Mesodermal cell (in vitro differentiated cells): ENCODE data around the gene RPRD1A.

Source experiments
- H3K27ac ChIP-seq: 2 replicates; pipeline ENCODE4 v1.7.0; 2013; ENCODE audit warnings: mild to moderate bottlenecking, low read depth, low read length, moderate library complexity; ENCODE audit not compliant: severe bottlenecking
- H3K36me3 ChIP-seq: 2 replicates; pipeline ENCODE4 v1.7.1; 2013; ENCODE audit warnings: mild to moderate bottlenecking, low read length, moderate library complexity; ENCODE audit not compliant: control insufficient read depth, insufficient read depth
- H3K4me1 ChIP-seq: one replicate; pipeline ENCODE4 v1.7.1; 2013; ENCODE audit warnings: mild to moderate bottlenecking, low read length; ENCODE audit not compliant: insufficient read depth, control insufficient read depth, poor library complexity, severe bottlenecking
- H3K4me3 ChIP-seq: 2 replicates; pipeline ENCODE4 v1.7.0; 2013; ENCODE audit warnings: low read length, control low read depth, mild to moderate bottlenecking; ENCODE audit not compliant: insufficient read depth, poor library complexity, severe bottlenecking; ENCODE audit errors: extremely low read depth
- H3K9me3 ChIP-seq: 2 replicates; pipeline ENCODE4 v1.7.1; 2013; ENCODE audit warnings: mild to moderate bottlenecking, low read length, moderate library complexity; ENCODE audit not compliant: control insufficient read depth
- WGBS, 2 experiments: methylation state at CpG; one replicate each; pipeline ENCODE4 v1.1.5; 2013; ENCODE audit warnings: missing lambda C conversion rate in 2 of 2; ENCODE audit not compliant: insufficient coverage in 2 of 2; 5-methylcytosine and 5-hydroxymethylcytosine counted together

Gene RPRD1A

DNA sequence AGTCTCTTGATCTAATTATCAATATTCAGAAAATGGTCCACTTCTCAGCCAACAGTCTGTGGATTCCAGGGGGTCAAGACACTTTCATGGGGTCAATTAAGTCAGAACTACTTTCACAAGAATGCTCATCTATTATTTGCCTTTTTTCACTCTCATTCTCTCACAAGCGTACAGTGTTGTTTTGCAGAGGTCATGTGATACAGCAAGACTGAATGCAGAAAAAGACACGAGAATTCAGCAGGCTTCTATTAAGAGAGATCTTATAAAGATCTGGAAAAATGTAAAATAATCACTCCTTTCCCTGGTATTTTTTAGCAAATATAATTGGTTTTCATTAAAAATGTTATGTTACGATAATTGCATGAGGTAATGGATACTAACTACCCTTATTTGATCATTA is 8.7 kb downstream of the RPRD1A start:
- no CpG with 5 or more reads among the region's 3 CpGs for WGBS, 2 experiments

DNA sequence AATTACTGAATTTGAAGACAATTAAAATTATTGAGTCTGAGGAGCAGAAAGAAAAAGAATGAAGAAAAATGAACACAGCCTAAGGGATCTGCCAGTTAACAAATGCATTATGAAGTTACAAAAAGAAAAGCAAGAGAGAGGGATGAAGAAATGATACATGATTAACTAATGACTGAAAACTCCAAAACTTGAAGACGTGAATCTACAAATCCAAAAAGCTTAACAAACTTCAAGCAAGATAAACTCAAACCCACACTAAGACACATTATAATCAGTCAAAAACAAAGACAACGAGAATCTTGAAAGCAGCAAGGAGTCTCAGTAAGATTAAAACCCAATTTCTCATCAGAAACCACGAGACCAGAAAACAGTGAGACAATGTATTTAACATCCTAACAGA is 15.6 kb downstream of the RPRD1A start:
- Histone ChIP-seq H3K36me3 (peaks cover 19% of the 10 kb centered on the region), H3K27ac (no peak overlapping the region), H3K4me3 (no peak overlapping the region), H3K9me3 (no peaks in the 10 kb centered on the region), H3K4me1 (no peaks in the 10 kb centered on the region)
- 85 to 100% methylated on average over 2 of the region's 3 CpGs for WGBS, 2 experiments

More for the DNA sequence above, 8.7 kb downstream of the RPRD1A start:
- H3K4me1 ChIP-seq, result no peaks in the 10 kb centered on the region
- H3K9me3 ChIP-seq, result no peaks in the 10 kb centered on the region
- no peak overlapping the region for H3K27ac ChIP-seq
- no peak overlapping the region for H3K4me3 ChIP-seq
- H3K36me3 ChIP-seq, result peaks cover 19% of the 10 kb centered on the region

DNA sequence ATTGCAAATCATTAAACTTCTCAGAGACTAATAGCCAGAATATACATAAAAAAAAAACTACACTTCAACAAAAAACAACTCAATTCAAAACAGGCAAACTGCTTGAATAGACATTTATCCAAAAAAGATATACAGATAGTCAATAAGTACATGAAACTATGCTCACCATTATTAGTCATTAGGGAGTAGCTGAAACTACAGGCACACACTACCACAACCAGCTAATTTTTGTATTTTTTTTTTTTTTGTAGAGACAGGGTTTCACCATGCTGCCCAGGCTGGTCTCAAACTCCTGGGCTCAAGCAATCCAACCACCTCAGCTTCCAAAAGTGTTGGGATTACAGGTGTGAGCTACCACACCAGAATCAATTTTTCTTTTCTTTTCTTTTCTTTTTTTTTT is 16.9 kb downstream of the RPRD1A start:
- Histone ChIP-seq H3K9me3 (no peaks in the 10 kb centered on the region), H3K36me3 (peaks cover 19% of the 10 kb centered on the region), H3K4me1 (no peaks in the 10 kb centered on the region), H3K27ac (no peak overlapping the region), H3K4me3 (no peak overlapping the region)

DNA sequence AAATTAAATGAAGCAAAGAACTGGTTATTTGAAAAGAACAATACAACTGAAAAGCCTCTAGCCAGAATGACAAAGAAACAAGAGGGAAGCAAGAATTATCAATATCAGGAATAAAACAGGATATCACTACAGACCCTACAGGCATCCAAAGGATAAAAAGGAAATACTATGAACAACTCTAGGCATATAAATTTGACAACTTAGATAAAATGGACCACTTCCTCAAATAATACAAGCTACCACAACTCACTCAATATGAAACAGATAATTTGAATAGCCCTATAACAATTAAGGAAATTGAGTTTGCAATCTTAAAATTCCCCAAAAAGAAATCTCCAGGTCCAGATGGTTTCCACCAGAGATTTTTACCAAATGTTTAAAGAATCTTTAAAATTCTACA is 19.8 kb downstream of the RPRD1A start:
- H3K27ac ChIP-seq, result no peak overlapping the region
- H3K4me1 ChIP-seq, result no peaks in the 10 kb centered on the region
- no peaks in the 10 kb centered on the region for H3K36me3 ChIP-seq
- H3K9me3 ChIP-seq, result no peaks in the 10 kb centered on the region
- no peak overlapping the region for H3K4me3 ChIP-seq

DNA sequence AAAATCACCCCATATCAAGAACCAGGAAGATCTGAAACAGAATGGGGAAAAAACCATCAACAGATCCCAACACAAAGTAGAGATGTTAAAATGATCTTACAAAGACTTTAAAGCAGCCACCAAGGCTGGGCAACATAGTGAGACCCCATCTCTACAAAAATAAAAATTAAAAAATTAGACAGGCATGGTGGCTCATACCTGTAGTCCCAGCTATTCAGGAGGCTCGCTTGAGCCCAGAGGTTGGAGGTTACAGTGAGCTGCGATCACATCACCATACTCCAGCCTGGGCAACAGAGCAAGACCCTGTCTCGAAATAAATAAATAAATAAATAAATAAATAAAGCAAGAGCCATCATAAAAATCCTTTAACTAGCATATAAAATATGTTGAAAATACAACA is 20.5 kb downstream of the RPRD1A start:
- no peak overlapping the region for H3K27ac ChIP-seq
- H3K36me3 ChIP-seq, result no peaks in the 10 kb centered on the region
- no peaks in the 10 kb centered on the region for H3K4me1 ChIP-seq
- 100% methylated on average over 1 of the region's 3 CpGs; no CpG with 5 or more reads in 1 of the 2 experiments for WGBS, 2 experiments
- no peak overlapping the region for H3K4me3 ChIP-seq
- H3K9me3 ChIP-seq, result no peaks in the 10 kb centered on the region

DNA sequence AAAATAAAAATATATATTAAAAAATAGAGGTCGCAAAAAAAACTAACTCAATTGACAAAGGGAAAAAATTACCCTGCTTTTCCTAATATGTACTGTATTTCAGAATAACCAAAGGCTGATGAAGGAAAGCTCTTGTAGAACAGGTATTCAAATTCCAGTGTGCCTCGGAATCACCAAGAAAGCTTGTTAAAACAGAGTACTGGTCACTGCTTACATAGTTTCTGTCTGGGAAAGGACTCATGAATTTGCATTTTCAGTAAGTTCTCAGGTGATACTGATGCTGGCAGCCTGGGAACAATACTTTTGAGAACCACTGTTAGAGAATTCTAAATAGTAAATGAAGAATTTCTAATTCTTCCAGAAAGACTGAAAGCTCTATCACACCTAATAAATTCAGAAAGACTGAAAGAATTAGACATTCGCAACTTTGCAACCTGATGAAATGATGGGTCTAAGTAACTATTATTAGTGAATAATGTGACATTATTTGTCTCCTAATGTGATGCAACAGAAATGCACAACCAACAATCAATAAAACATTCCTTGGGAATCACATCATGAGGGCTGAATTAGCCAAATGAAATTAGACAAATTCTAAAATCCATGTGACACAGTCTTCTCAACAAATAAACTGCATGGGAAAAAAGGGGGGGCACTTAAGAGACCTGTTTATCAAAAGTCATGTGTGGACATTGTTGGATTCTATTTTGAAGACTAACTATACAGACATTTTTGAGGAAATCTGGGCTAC is 21.9 kb downstream of the RPRD1A start:
- H3K4me1 ChIP-seq, result no peaks in the 10 kb centered on the region
- H3K27ac ChIP-seq, result no peak overlapping the region
- 31 to 40% methylated on average over 1 of the region's 3 CpGs for WGBS, 2 experiments
- no peaks in the 10 kb centered on the region for H3K9me3 ChIP-seq
- no peak overlapping the region for H3K4me3 ChIP-seq
- no peaks in the 10 kb centered on the region for H3K36me3 ChIP-seq

DNA sequence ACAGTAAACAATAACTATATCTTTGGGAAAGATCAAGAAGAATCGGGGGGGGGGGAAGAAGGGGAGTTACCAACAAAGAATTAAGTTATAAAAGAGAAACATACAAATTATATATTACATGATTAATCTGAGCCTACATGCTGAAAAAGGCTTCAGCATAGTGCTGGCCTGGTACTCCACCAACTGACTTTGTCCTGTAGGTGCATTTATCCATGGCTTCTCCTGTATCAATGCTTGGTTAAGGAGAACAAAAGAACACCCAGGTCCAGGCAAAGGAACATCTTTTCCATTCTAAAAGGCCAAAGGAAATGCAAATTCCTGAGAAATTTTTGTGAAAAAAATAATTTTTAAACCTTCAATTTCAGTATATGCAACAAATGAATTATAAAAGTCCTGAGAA is 24.2 kb downstream of the RPRD1A start:
- Histone ChIP-seq H3K4me1 (no peaks in the 10 kb centered on the region), H3K4me3 (no peak overlapping the region), H3K9me3 (peaks cover 15% of the 10 kb centered on the region), H3K27ac (no peak overlapping the region), H3K36me3 (peaks cover 15% of the 10 kb centered on the region)
- no CpG with 5 or more reads among the region's 1 CpG for WGBS, 2 experiments

DNA sequence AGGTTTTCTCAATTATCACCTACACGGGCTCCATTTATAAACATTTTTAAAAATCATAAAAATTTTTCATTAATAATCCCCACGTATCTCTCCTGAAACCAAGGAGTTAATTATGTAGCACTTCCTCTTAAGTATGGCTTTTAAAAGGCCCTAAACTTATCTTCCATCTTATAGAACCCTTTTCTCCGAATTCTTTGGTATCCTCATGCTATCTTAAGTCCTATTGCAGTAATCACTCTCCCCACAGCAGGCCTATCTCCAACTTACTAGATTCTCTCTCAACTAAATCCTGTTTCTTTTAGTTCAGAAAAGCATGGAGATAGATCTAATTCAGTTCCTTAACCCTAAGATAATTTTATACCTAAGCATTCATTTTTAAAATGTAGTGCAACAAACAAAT is 26.2 kb downstream of the RPRD1A start:
- H3K9me3 ChIP-seq, result peaks cover 18% of the 10 kb centered on the region
- H3K27ac ChIP-seq, result no peak overlapping the region
- peaks cover 22% of the 10 kb centered on the region for H3K36me3 ChIP-seq
- H3K4me1 ChIP-seq, result no peaks in the 10 kb centered on the region
- WGBS, 2 experiments, result 92 to 100% methylated on average over 3 of the region's 3 CpGs
- H3K4me3 ChIP-seq, result no peak overlapping the region

DNA sequence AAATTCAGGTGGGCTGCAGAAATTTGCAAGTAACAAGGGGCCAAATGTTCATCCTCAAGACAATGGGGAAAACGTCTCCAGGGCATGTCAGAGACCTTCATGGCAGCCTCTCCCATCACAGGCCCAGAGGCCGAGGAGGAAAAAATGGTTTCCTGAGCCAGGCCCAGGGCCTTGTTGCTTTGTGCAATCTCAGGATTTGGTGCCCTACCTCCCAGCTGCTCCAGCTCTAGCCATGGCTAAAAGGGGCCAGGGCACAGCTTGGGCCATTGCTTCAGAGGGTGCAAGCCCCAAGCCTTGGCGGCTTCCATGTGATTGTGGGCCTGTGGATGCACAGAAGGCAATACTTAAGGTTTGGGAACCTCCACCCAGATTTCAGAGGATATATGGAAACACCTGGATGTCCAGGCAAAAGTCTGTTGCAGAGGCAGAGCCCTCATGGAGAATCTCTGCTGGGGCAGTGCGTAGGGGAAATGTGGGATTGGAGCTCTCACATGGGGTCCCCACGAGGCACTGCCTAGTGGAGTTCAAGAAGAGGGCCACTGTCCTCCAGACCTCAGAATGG is 29.2 kb downstream of the RPRD1A start:
- H3K27ac ChIP-seq, result no peak overlapping the region
- 92 to 96% methylated on average over 3 to 5 of the region's 5 CpGs for WGBS, 2 experiments
- H3K36me3 ChIP-seq, result peaks cover 22% of the 10 kb centered on the region
- H3K9me3 ChIP-seq, result peaks cover 18% of the 10 kb centered on the region
- H3K4me3 ChIP-seq, result no peak overlapping the region
- no peaks in the 10 kb centered on the region for H3K4me1 ChIP-seq

DNA sequence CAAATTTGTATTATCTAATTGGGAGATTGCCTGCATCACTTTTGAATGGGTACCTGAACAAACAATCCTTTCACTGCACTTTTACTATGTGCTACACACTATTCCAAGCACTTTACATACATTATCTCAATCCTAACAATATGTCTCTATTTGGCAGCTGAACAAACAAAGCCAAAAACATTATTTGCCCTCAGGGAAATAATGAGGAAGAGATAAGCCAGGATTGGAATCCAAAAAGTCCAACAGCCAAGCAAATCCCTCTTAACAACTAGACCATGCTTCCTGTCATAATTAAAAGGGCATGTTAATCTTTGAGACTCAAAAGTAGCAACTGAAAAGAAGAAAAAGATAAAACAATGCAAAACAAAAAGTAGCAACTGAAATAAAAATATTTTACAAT is 32.1 kb downstream of the RPRD1A start:
- Histone ChIP-seq H3K4me1 (no peaks in the 10 kb centered on the region), H3K4me3 (no peak overlapping the region), H3K27ac (no peak overlapping the region), H3K36me3 (peaks cover 47% of the 10 kb centered on the region), H3K9me3 (peaks cover 18% of the 10 kb centered on the region)

DNA sequence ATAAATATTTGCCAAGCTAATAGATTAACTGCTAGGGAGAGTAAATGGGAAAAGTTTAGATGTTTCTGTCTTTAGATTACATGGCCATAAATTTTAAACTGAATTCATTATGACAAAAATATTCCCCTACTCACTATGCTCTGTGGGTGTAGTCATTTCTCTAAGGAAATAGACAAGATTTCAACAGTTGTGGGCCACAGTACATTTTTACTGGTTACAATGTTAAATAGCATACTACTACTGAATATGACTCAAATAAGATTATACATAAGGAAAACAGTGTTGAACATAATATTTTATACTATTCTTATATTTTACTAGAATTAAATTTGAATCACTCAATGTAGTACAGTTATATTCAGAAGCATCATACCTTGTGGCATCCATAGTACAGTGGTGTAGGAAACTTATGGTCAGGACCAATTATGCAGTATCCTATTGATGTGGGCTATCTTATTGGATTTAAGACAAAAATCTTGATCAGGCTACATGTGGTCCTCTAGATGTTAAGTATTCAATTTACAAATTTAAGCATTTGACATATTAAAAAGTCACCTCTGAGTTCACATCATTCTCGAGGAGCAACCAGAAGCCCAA is 33.0 kb downstream of the RPRD1A start:
- H3K36me3 ChIP-seq, result peaks cover 52% of the 10 kb centered on the region
- no peak overlapping the region for H3K27ac ChIP-seq
- WGBS, 2 experiments, result no CpG with 5 or more reads among the region's 1 CpG
- peaks cover 15% of the 10 kb centered on the region for H3K9me3 ChIP-seq
- no peaks in the 10 kb centered on the region for H3K4me1 ChIP-seq
- no peak overlapping the region for H3K4me3 ChIP-seq
